Measurements from ENCODE around the gene PRKCB.
A peak's percentile ranks its signal among the peaks of the same experiment; 100 is the strongest.
"Not testable (repeated sequence)": the region's sequence is repeated elsewhere in the genome, so short reads cannot be mapped to it uniquely, and the experiment has no call there.

The PRKCB gene

DNA sequence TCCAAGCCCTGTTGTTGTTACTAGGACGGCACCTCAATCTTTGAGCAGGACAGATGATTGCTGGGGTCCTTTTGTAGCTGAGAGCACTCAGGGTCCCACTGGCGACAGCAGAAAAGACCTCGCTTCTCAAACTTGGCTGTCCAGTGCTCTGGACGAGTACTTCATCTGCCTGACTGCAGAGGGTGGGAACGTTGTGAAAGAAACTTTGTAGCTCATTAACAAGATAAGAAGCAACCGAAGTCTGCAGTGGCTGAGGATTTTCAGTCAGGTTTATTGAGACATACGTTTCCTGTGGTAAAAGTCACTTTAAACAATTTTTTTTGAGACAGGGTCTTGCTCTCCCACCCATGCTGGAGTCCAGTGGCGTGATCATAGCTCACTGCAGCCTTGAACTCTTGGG, 191.7 kb downstream of the PRKCB start:
- TF ChIP-seq, protein P1, sequence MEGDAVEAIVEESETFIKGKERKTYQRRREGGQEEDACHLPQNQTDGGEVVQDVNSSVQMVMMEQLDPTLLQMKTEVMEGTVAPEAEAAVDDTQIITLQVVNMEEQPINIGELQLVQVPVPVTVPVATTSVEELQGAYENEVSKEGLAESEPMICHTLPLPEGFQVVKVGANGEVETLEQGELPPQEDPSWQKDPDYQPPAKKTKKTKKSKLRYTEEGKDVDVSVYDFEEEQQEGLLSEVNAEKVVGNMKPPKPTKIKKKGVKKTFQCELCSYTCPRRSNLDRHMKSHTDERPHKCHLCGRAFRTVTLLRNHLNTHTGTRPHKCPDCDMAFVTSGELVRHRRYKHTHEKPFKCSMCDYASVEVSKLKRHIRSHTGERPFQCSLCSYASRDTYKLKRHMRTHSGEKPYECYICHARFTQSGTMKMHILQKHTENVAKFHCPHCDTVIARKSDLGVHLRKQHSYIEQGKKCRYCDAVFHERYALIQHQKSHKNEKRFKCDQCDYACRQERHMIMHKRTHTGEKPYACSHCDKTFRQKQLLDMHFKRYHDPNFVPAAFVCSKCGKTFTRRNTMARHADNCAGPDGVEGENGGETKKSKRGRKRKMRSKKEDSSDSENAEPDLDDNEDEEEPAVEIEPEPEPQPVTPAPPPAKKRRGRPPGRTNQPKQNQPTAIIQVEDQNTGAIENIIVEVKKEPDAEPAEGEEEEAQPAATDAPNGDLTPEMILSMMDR (IDR thresholded peaks at IDR 0.05): no peak
- no peak overlapping the region for H3K4me3 ChIP-seq
- DNase-seq (ENCODE audit: low spot score): no peak
- no peak overlapping the region for H3K27ac ChIP-seq

GRCh38 chr16:24029841-24030240, 194.1 kb downstream of the PRKCB start:
- H3K4me3 ChIP-seq; DNase-seq (ENCODE audit: low spot score); H3K27ac ChIP-seq: not testable (repeated sequence)

- Histone ChIP-seq H3K27ac (no peak overlapping the region), H3K4me3 (no peak overlapping the region)
- DNase-seq (ENCODE audit: low spot score): no peak
- TF ChIP-seq, protein P1 (IDR thresholded peaks at IDR 0.05): no peak
Measured at GRCh38 chr16:24035127-24035842, 199.5 kb downstream of the PRKCB start.

DNA sequence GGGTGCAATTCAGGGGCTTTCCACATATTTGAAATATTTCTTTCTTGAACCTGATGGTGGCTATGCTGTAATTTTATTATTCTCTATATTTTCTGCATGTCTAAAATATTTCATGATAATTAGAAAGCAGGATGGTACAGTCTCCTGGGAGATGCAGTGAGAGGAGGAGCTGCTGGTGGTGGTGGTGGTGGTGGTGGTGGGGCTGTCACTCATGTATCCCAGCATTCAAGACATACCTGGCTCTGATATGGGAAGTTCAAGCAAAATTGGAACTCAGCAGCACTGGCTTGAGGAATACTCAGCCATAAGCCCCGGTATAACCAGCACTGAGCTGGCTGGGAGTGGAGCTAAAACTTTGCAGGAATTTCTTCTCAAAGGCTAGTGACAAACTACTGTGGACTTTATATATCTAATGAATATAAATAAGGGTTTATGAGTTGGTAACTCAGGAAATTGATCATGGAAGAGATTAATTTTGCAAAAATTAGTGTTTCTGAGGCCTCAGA, 200.3 kb downstream of the PRKCB start:
- TF ChIP-seq, protein P1 (IDR thresholded peaks at IDR 0.05): no peak
- Histone ChIP-seq H3K27ac (no peak overlapping the region), H3K4me3 (no peak overlapping the region)
- DNase-seq (ENCODE audit: low spot score): no peak

- H3K27ac ChIP-seq: no peak overlapping the region
- TF ChIP-seq, protein P1 (IDR thresholded peaks at IDR 0.05): peak; percentile 32
- DNase-seq (ENCODE audit: low spot score): no peak
- no peak overlapping the region for H3K4me3 ChIP-seq
Measured at GRCh38 chr16:24036614-24037013, 200.8 kb downstream of the PRKCB start.

DNA sequence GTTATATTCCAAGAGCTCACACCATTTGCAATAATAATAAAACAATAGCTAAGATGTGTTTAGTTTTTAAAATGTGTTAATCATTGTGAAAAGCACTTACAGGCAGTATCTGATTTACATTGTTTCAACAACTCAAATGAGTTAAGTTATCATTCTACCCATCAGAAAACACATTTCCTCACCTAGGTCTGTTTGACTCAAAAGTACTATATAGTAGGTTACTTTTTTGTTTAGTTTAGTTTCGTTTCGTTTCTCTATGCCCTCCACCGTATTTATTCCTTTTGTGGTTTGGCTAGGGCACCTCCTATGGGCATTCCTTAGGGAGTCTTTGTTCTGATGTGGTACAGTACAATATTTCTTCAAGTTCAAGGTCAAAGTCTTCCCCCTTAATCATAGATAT, 201.6 kb downstream of the PRKCB start:
- H3K4me3 ChIP-seq: no peak overlapping the region
- TF ChIP-seq, protein P1 (IDR thresholded peaks at IDR 0.05): no peak

GRCh38 chr16:24041834-24042631, 206.2 kb downstream of the PRKCB start:
- DNase-seq (ENCODE audit: low spot score): no peak
- TF ChIP-seq, protein P1 (IDR thresholded peaks at IDR 0.05): no peak
- Histone ChIP-seq H3K4me3 (no peak overlapping the region), H3K27ac (no peak overlapping the region)

More for the DNA sequence above, 201.6 kb downstream of the PRKCB start:
- H3K27ac ChIP-seq: no peak overlapping the region
- DNase-seq (ENCODE audit: low spot score): no peak
